Fibroblast of villous mesenchyme (primary cell): ENCODE results near the gene CNTRL. TPM values are rescaled to one million over a fixed set of nuclear protein-coding genes. Genes with fewer than 3 reads are reported as not detected.

Experiments used
- DNase-seq: peaks from one replicate; pipeline ENCODE4 v3.0.0-alpha.2; 2010; ENCODE audit warnings: low read depth
- H3K4me3 ChIP-seq: 2 replicates; pipeline ENCODE4 v1.5.1; 2011; ENCODE audit warnings: low read depth, mild to moderate bottlenecking, low read length
- CTCF ChIP-seq: IDR thresholded peaks from 2 replicates; pipeline ENCODE4 v1.5.1; 2012; ENCODE audit warnings: low read depth, mild to moderate bottlenecking, low read length; ENCODE audit not compliant: insufficient read depth
- total RNA-seq: library from RNA; depleted of rRNA; stranded (reverse); fragments of >200 nt; gene quantifications from 2 replicates; pipeline ENCODE4 v1.2.3, GENCODE V29; 2012

Gene CNTRL
- total RNA-seq, 1 donor = 6.5 TPM

- no peak for DNase-seq
- H3K4me3 ChIP-seq = no peak overlapping the region
- TF ChIP-seq CTCF = no peak
Observed at GRCh38 chr9:121184463-121184862, 109.7 kb downstream of the CNTRL start.

- TF ChIP-seq CTCF = no peak
- H3K4me3 ChIP-seq = no peak overlapping the region
- no peak for DNase-seq
Observed at GRCh38 chr9:121185178-121185745, 110.5 kb downstream of the CNTRL start.

DNA sequence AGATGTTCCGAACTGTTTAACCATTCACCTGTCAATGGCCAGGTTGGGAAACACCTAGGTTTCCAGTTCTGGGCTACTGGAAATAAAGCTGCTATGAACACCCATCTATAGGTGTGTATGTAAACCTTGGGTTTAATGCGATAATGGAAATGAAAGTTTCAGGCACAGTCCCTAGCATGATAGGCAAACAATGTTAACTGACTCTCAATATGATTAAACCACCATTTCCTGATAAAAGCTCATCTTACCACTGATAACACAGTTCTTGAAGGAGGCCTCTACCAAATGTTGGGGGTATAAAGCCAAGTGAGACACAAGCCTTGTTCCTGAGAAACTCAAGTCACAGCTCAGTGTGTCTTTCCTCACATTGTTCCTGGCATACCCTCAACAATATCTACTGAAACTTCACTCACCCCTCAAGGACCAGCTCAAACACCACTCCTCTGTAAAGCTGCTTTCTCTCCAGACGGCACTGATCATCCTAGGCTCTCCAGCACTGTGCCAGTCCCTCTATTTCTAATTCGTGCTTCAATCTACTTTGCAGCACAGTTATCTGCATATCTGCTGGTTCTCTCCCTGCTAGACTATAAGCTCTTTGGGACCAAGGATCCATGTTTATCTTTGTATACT lies 111.1 kb downstream of the CNTRL start:
- no peak overlapping the region for H3K4me3 ChIP-seq
- DNase-seq = no peak
- no peak for TF ChIP-seq CTCF

- peak; percentile 93 for DNase-seq
- no peak overlapping the region for H3K4me3 ChIP-seq
- TF ChIP-seq CTCF = no peak
Observed at GRCh38 chr9:121187636-121188305, 113.0 kb downstream of the CNTRL start.

- no peak for DNase-seq
- H3K4me3 ChIP-seq = no peak overlapping the region
- TF ChIP-seq CTCF = no peak
Observed at GRCh38 chr9:121189006-121189405, 114.3 kb downstream of the CNTRL start.

- no peak for TF ChIP-seq CTCF
- H3K4me3 ChIP-seq = no peak overlapping the region
- no peak for DNase-seq
Observed at GRCh38 chr9:121189660-121190059, 114.9 kb downstream of the CNTRL start.
